Hepatocyte (in vitro differentiated cells): ENCODE data around the gene ISOC1. TPM values are rescaled to one million over a fixed set of nuclear protein-coding genes. Genes with fewer than 3 reads are reported as not detected.

ENCODE experiments used
- DNase-seq: peaks from one replicate; pipeline ENCODE4 v3.0.0-alpha.2; 2016; ENCODE audit warnings: low spot score
- H2AFZ ChIP-seq: fragments of 200-600 bp; sonication (generic); 2 replicates; pipeline ENCODE4 v1.6.0; 2016; ENCODE audit warnings: antibody characterized with exemption, mild to moderate bottlenecking
- H3K27ac ChIP-seq: fragments of 200-600 bp; sonication (generic); 2 replicates; pipeline ENCODE4 v1.5.1; 2016; ENCODE audit warnings: mild to moderate bottlenecking
- H3K27me3 ChIP-seq: fragments of 200-600 bp; sonication (generic); 2 replicates; pipeline ENCODE4 v1.6.1; 2016
- H3K36me3 ChIP-seq: fragments of 200-600 bp; sonication (generic); replicated peaks from 2 replicates; pipeline ENCODE4 v1.5.1; 2016; ENCODE audit warnings: low read depth; ENCODE audit not compliant: insufficient read depth
- H3K4me1 ChIP-seq: fragments of 200-600 bp; sonication (generic); 2 replicates; pipeline ENCODE4 v1.5.1; 2016; ENCODE audit warnings: mild to moderate bottlenecking, moderate library complexity; ENCODE audit not compliant: insufficient read depth
- H3K4me2 ChIP-seq: fragments of 200-600 bp; sonication (generic); 2 replicates; pipeline ENCODE4 v1.6.0; 2016
- H3K4me3 ChIP-seq: fragments of 200-600 bp; sonication (generic); 2 replicates; pipeline ENCODE4 v1.5.1; 2016; ENCODE audit warnings: mild to moderate bottlenecking
- H3K79me2 ChIP-seq: fragments of 200-600 bp; sonication (generic); 2 replicates; pipeline ENCODE4 v1.6.0; 2017; ENCODE audit warnings: mild to moderate bottlenecking
- H3K9me2 ChIP-seq: fragments of 200-600 bp; sonication (generic); replicated peaks from 2 replicates; pipeline ENCODE4 v1.6.0; 2017; ENCODE audit warnings: mild to moderate bottlenecking; ENCODE audit not compliant: insufficient read depth
- H3K9me3 ChIP-seq: fragments of 200-600 bp; sonication (generic); 2 replicates; pipeline ENCODE4 v1.5.1; 2016; ENCODE audit warnings: low read depth, mild to moderate bottlenecking
- H4K20me1 ChIP-seq: fragments of 200-600 bp; sonication (generic); 2 replicates; pipeline ENCODE4 v1.6.0; 2016; ENCODE audit warnings: mild to moderate bottlenecking; ENCODE audit not compliant: insufficient read depth, poor library complexity, severe bottlenecking
- EZH2 ChIP-seq: fragments of 200-600 bp; sonication (generic); IDR thresholded peaks from 2 replicates; pipeline ENCODE4 v1.6.1; 2016; ENCODE audit warnings: antibody characterized with exemption, mild to moderate bottlenecking, borderline replicate concordance
- EZH2phosphoT487 ChIP-seq: fragments of 200-600 bp; sonication (generic); IDR thresholded peaks from one replicate; pipeline ENCODE4 v1.6.1; 2018; ENCODE audit warnings: antibody characterized with exemption, mild to moderate bottlenecking, low read depth, moderate library complexity; ENCODE audit not compliant: unreplicated experiment, severe bottlenecking
- WGBS: methylation state at CpG from one replicate; pipeline ENCODE4 v1.1.6; 2016; ENCODE audit warnings: low lambda C conversion rate; ENCODE audit errors: missing lambda C conversion rate; 5-methylcytosine and 5-hydroxymethylcytosine counted together
- polyA plus RNA-seq: library from polyadenylated mRNA; unstranded; fragments of >200 nt; fragmentation: Nextera tagmentation; extraction: Ambion mirVana; gene quantifications from 2 replicates; pipeline ENCODE4 v1.2.1, GENCODE V29; 2016
- total RNA-seq: library from RNA; depleted of rRNA; stranded (reverse); fragments of >200 nt; gene quantifications from 2 replicates; pipeline ENCODE4 v1.2.3, GENCODE V29; 2014
- TF ChIP-seq, protein P1 (sequence below): fragments of 200-600 bp; sonication (generic); IDR thresholded peaks from 2 replicates; pipeline ENCODE4 v1.5.1; 2016; ENCODE audit warnings: antibody characterized with exemption, mild to moderate bottlenecking; ENCODE audit not compliant: poor library complexity

The ISOC1 gene
- total and polyA plus RNA-seq, 2 experiments from 2014 or later = 59.8 to 67.3 TPM

DNA sequence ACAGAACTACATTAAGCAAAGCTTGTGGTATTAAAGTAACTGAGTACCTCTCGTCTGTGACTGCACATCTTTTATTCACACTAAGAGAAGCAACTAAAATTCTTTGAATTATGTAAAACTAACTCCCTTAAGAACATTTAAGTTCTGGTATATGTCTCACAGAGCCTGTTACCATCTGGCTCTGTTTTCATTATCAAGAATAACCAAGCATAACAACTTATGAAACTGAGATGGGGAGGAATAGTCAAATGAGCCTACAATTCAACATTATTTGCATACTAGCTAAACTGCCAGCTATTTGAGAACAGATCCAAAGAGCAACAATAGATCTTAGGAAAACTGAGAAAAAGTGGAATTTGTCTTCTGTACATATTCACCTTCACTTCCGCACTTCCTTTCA lies 25.3 kb upstream of the ISOC1 start:
- no peaks in the 10 kb centered on the region for H3K9me2 ChIP-seq
- no peaks in the 10 kb centered on the region for H3K79me2 ChIP-seq
- no peak for DNase-seq
- H2AFZ ChIP-seq = no peak overlapping the region
- TF ChIP-seq EZH2 = no peak
- TF ChIP-seq EZH2phosphoT487 = no peak
- TF ChIP-seq, protein P1, sequence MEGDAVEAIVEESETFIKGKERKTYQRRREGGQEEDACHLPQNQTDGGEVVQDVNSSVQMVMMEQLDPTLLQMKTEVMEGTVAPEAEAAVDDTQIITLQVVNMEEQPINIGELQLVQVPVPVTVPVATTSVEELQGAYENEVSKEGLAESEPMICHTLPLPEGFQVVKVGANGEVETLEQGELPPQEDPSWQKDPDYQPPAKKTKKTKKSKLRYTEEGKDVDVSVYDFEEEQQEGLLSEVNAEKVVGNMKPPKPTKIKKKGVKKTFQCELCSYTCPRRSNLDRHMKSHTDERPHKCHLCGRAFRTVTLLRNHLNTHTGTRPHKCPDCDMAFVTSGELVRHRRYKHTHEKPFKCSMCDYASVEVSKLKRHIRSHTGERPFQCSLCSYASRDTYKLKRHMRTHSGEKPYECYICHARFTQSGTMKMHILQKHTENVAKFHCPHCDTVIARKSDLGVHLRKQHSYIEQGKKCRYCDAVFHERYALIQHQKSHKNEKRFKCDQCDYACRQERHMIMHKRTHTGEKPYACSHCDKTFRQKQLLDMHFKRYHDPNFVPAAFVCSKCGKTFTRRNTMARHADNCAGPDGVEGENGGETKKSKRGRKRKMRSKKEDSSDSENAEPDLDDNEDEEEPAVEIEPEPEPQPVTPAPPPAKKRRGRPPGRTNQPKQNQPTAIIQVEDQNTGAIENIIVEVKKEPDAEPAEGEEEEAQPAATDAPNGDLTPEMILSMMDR = no peak
- H3K4me1 ChIP-seq = no peaks in the 10 kb centered on the region
- no peak overlapping the region for H3K27ac ChIP-seq
- no peaks in the 10 kb centered on the region for H3K9me3 ChIP-seq
- H4K20me1 ChIP-seq = no peaks in the 10 kb centered on the region
- H3K36me3 ChIP-seq = no peaks in the 10 kb centered on the region
- H3K4me2 ChIP-seq = no peak overlapping the region
- WGBS = 76% methylated on average over 2 of the region's 2 CpGs
- no peak overlapping the region for H3K4me3 ChIP-seq
- no peaks in the 10 kb centered on the region for H3K27me3 ChIP-seq

- no peak for TF ChIP-seq EZH2
- TF ChIP-seq, protein P1 = no peak
- no peak for TF ChIP-seq EZH2phosphoT487
- DNase-seq = no peak
- Histone ChIP-seq H3K27me3 (no peaks in the 10 kb centered on the region), H2AFZ (no peak overlapping the region), H3K36me3 (no peaks in the 10 kb centered on the region), H3K27ac (no peak overlapping the region), H3K9me3 (no peaks in the 10 kb centered on the region), H3K79me2 (no peaks in the 10 kb centered on the region), H3K4me2 (no peak overlapping the region), H3K9me2 (no peaks in the 10 kb centered on the region), H3K4me1 (no peaks in the 10 kb centered on the region), H4K20me1 (no peaks in the 10 kb centered on the region), H3K4me3 (no peak overlapping the region)
- 77% methylated on average over 3 of the region's 3 CpGs for WGBS
Observed at GRCh38 chr5:129073111-129073510, 21.4 kb upstream of the ISOC1 start.

DNA sequence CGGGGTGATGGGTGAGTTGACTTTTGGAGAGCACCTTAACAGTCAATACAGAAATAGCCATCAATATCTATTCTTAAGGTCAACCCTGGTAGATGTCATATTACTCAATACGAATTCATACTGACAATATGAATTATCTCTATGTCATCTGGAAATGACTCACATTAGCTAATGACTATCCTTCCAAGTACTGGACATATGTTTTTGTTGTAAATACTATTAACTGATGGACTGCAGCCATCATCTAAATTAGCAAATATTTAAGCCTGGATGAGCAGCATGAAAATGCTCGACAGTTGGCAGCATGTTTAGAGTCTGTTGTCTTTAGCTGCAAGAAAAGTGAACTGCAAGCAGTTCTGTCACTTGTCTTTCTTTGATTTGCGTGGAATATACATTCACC lies 19.6 kb upstream of the ISOC1 start:
- 83% methylated on average over 4 of the region's 4 CpGs for WGBS
- no peaks in the 10 kb centered on the region for H3K9me3 ChIP-seq
- TF ChIP-seq EZH2phosphoT487 (no peak), EZH2 (no peak)
- TF ChIP-seq, protein P1 = no peak
- H3K79me2 ChIP-seq = no peaks in the 10 kb centered on the region
- no peaks in the 10 kb centered on the region for H3K36me3 ChIP-seq
- no peaks in the 10 kb centered on the region for H4K20me1 ChIP-seq
- H3K9me2 ChIP-seq = no peaks in the 10 kb centered on the region
- H3K27ac ChIP-seq = no peak overlapping the region
- no peak overlapping the region for H3K4me2 ChIP-seq
- H2AFZ ChIP-seq = no peak overlapping the region
- no peak for DNase-seq
- no peaks in the 10 kb centered on the region for H3K27me3 ChIP-seq
- H3K4me3 ChIP-seq = no peak overlapping the region
- no peaks in the 10 kb centered on the region for H3K4me1 ChIP-seq
